HCT116 (cell line): ENCODE measurements around the gene TMBIM6.

Experiments
- RAD21 ChIP-seq: IDR thresholded peaks from 2 replicates; pipeline ENCODE4 v1.6.1; 2012; ENCODE audit warnings: low read depth, mild to moderate bottlenecking
- TF ChIP-seq, protein P1 (sequence below), 3 experiments: fragments of 200-600 bp in 1 of 3; sonication (generic) in 1 of 3; IDR thresholded peaks in 2 of 3; conservative IDR thresholded peaks in 1 of 3; 2 replicates each; pipeline ENCODE4 v1.5.1; 2012 to 2017; ENCODE audit warnings: low read depth in 2 of 3, low read length in 2 of 3, antibody characterized with exemption in 1 of 3, borderline replicate concordance in 1 of 3, control low read depth in 1 of 3, mild to moderate bottlenecking in 1 of 3, mixed read lengths in 1 of 3, mixed run types in 1 of 3, moderate library complexity in 1 of 3; ENCODE audit not compliant: insufficient read depth in 1 of 3

DNA sequence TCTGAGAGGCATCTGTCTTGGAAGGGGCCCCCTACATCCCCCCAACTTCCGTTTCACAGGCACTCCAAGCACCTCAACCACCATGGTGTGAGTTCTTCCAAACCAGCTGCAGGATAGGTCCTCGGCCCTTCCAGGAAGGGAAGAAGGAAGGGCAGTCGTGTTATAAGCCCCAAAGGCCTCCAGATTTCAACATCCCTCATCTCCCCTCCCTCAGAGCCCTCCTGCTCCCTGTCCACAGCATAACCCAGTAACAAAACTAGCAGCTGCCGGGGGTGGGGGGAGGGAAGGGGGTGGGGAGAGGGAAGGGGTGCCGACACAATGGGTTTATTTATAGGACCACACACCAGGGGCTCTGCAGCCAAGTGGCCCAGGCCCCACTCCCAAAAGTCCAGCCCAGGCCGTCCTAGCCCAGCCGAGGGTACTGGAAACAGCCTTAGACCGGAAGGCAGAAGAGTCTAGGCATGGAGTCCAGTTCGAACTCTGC, 68.6 kb downstream of the TMBIM6 start:
- no peak for TF ChIP-seq RAD21
- TF ChIP-seq, protein P1, sequence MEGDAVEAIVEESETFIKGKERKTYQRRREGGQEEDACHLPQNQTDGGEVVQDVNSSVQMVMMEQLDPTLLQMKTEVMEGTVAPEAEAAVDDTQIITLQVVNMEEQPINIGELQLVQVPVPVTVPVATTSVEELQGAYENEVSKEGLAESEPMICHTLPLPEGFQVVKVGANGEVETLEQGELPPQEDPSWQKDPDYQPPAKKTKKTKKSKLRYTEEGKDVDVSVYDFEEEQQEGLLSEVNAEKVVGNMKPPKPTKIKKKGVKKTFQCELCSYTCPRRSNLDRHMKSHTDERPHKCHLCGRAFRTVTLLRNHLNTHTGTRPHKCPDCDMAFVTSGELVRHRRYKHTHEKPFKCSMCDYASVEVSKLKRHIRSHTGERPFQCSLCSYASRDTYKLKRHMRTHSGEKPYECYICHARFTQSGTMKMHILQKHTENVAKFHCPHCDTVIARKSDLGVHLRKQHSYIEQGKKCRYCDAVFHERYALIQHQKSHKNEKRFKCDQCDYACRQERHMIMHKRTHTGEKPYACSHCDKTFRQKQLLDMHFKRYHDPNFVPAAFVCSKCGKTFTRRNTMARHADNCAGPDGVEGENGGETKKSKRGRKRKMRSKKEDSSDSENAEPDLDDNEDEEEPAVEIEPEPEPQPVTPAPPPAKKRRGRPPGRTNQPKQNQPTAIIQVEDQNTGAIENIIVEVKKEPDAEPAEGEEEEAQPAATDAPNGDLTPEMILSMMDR (IDR thresholded peaks at IDR 0.05 in 2 of 3, conservative IDR thresholded peaks at IDR 0.05 in 1 of 3; ENCODE audit: borderline replicate concordance in 1 of 3, insufficient read depth in 1 of 3, low read depth in 2 of 3, low read length in 2 of 3): no peak
